HuH-7 (cell line): ENCODE data around the gene GASK1A.
A peak's percentile ranks its signal among the peaks of the same experiment; 100 is the strongest.
"Not testable (repeated sequence)": the region's sequence is repeated elsewhere in the genome, so short reads cannot be mapped to it uniquely, and the experiment has no call there.

Source experiments
- DNase-seq: peaks from one replicate; pipeline ENCODE4 v3.0.0; 2011; ENCODE audit warnings: low spot score

The GASK1A gene

DNA sequence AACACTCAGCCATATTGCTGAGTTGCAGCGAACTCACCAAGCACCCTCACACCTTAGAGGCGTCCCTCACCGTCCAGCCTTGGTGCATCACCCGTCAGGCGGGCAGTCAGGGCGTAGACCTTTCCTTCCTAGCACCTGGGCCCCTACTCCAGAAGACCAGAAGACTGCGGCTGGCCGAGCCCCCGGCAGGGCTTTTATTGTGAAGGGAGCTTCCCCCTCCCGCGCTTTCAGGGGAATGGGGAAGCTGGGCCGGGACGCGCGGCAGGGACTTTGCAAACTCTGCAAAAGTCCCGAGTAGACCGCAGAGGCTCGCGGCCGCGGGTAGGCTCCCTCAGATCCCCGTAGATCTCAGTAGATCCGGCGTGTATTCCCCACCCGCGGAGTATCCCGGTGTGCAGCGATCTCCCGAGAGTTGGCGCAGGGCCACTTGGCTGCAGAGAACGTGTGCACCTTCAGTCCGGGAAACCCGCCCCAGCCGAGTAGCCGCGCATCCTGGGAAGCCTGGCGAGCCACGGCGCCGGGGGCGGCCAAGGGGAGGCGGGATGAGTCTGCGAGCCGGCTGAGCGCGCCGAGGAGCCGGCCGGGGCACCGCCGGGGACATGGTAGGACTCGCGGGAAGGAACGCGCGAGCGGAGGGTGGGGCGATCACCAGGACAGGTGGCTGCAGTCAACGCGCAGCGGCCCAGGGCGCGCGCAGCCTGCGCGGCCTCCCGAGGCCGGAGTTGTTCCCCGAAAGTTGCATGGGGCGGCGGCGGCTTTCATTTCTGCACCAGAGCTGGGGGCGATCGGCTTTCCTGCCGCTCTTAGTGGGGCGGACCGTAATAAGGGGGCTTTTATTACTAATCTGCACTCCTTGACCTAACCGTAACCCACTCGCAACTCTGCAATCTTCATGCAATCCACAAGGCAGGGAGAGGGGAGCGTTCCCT, at the start of gene GASK1A:
Gene GASK1A, plus strand, starts transcription at position 268 of the 929 bp plus-strand sequence. Its CDS starts 332 bp downstream, at position 600.
- DNase-seq = no peak

DNA sequence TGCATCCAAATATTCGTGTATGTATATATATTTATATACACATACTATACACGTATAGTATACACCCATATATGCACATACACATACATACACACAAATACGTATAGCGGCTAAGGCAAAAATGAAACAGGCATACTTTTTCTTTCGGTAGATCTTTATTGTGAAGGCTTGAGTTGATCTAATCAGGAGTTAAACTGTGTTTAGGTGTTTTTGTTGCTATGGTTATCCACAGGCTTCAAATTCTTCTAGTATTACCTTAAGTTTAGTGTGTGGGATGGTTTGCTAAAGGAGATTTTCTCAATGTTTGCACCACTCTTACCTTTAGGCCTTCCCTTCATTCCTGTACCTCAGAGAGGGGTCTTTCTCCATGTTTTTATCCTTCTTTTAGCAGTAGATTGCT, 45.0 kb upstream of the GASK1A start:
- DNase-seq = no peak

GRCh38 chr3:42934910-42935309, 44.2 kb upstream of the GASK1A start:
- no peak for DNase-seq

- DNase-seq = no peak
Measured at GRCh38 chr3:42935472-42935871, 43.6 kb upstream of the GASK1A start.

DNA sequence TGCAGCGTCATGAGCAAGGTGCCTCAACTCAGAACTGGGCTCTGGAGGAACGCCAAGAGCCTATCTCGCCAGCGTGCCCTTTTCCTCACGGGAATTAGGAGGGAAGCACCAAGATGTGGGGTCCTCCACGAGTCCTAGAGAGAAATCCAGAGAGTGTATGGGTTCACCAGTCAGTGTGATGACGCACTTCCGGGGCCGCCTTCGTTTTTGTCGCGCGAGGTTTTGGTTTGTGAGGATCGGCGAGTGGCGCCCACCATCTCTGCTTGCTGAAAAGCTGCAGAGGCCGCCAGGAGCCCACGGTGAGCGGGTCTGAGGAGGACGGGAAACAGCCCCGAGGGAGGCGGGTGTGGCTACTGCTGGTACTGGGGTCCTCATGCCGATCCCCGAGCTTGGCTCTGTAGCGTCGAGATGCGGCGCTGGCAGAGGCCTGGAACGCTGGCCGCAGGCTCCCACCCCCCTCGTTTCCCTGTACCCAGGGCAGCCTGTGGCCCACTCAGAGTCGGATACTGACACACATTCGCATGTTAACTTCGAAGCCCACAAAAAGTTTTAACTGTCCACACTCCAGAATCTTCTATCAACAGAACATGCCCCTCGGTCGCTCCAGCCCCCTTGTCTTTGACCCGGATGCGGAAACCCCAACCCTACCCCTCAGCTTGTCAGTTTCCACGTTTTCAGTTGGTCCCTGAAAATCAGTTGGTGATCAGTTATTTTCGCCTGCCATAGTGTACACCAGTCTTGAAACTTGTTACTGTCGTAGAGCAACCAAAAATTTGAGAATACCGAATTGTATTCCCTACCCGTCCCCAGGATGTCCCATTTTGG, 42.7 kb upstream of the GASK1A start:
- no peak for DNase-seq

DNA sequence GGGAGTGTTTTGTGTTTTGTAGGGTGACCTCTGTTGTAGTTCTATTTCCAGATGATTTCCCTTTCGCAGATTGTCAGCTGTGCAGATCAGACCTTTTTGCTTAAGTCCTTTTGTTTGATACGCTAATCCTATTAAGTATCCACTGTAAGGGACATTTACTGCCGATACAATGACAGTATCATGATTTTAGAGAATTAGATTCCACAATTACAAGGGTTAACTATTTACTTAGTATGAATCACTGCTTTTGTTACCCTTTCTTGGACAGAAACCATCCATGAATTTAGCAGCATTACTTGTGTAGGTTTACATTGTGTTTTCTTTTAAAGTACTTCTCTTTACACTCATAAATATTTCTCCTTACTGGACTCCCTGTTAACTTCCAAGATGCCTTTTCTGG, 41.8 kb upstream of the GASK1A start:
- no peak for DNase-seq

- DNase-seq = no peak
Measured at GRCh38 chr3:42942693-42943092, 36.4 kb upstream of the GASK1A start.

GRCh38 chr3:42946050-42946449, 33.1 kb upstream of the GASK1A start:
- DNase-seq = no peak

- DNase-seq = no peak
Measured at GRCh38 chr3:42957573-42957972, 21.5 kb upstream of the GASK1A start.

GRCh38 chr3:42960282-42960681, 18.8 kb upstream of the GASK1A start:
- no peak for DNase-seq

DNA sequence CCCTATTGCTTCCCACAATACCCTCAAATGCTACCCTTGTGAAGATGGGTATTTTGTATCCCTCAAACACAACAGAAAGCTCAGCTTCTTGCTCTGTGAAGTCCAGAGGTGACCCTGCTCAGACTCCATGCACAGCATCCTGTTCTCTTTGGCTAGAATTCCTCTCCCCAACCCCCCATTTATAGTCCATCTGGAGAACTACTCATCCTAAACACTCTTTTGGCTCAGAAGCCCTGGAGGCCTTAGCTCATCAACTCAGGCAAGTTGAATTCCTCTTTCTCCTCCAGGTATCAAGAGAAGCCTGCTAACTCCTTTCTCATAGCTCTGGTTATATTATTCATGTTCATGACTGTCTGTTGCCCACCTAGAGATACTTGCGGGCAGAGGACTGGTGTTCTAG, 18.3 kb upstream of the GASK1A start:
- no peak for DNase-seq

DNA sequence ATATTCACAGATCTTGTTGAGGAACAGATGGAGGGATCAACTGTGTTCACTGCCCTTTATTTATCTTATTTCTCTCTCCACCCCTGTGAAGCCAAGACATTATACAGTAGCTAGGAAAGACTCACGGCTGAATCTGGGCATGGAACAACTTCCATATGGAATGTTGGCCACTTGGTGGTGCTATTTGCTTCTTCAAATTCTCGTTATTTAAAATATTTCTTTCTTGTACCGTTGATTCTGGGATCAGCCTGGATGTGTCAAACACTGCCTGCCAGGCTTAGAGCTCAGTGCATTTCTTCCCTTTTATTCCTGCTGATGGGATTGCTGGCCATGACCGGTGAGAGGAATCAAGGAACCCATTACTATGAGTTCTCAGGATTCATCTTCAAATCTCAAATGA, 17.5 kb upstream of the GASK1A start:
- DNase-seq = peak; percentile 47

DNA sequence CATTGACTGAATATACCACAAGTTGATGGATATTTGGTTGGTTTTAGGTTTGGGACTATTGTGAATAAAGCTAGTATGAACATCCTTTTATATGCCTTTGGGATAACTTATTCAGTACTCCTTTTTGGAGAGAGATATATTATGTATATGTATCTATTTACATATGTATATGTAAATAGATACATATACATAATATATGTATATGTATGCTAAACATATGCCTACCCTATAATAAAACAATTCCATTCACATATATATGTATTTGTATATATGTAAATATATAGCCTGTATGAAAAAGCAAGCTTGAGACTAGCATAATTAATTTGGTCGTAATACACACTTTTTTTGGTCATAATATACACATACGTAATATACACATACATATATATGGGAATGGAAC, 15.8 kb upstream of the GASK1A start:
- no peak for DNase-seq

- DNase-seq = no peak
Measured at GRCh38 chr3:42964266-42964665, 14.8 kb upstream of the GASK1A start.

GRCh38 chr3:42970557-42970956, 8.6 kb upstream of the GASK1A start:
- no peak for DNase-seq

DNA sequence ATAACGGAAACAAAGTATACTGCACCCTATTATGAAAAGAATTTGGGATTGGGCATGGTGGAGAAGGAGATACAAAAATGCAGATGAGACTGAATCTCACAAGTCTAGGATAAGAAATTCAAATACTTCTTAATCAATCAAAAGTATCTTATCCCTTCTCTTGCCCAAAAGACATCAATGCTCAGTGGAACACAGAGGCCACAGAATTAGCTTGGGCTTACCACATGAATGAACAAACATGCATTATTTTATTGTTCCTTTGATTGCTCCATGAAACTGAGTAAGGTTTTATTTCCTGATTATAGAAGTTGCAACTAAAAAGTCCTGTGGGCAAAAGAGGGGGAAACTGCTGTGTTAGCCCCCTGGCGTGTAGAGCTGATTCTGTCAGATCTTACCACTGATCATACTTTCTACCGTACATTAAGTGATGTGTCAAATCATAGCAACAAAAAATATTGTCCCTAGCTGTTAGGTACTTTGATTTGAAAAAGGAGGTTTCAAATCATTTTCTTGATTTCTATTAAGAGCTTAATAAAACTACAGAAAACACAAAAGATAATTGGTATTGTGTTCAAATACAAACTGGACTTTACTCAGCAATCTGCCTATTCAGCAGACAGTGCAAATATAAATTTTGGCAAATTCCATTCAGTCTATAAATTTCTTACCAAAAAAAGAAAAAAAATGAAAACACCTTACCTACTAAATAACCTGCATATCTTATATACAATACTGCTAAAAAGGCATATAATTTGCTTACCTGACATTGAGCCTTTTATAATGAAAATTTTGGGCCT, 7.9 kb upstream of the GASK1A start:
- no peak for DNase-seq

DNA sequence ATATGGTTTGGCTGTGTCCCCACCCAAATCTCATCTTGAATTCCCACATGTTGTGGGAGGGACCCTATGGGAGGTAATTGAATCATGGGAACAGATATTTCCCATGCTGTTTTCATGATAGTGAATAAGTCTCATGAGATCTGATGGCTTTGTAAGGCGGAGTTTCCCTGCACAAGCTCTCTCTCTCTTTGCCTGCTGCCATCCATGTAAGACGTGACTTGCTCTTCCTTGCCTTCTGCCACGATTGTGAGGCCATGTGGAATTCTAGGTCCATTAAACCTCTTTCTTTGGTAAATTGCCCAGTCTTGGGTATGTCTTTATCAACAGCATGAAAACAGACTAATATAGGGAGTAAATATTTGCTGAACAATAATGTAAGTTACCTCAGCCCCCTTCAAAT, 4.2 kb upstream of the GASK1A start:
- not testable (repeated sequence) for DNase-seq

DNA sequence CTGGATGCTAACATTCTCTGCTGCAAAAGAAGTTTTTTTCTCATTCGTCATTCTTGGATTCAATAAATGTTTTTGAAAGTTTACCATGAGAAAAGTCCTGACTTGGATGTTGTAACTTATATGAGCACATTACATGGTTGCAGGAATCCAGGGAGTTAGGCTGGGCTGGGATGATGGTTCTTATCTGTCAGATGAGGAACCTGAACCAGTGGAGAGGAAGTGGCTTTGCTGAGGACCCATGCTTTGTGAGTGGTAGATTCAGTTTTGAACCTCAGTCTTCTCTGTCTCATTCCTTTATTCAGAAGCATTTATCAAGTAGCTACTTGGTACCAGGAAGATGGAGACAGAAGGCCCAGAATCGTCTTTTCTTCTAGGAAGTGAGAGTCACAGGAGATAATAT, 3.7 kb upstream of the GASK1A start:
- DNase-seq = no peak

DNA sequence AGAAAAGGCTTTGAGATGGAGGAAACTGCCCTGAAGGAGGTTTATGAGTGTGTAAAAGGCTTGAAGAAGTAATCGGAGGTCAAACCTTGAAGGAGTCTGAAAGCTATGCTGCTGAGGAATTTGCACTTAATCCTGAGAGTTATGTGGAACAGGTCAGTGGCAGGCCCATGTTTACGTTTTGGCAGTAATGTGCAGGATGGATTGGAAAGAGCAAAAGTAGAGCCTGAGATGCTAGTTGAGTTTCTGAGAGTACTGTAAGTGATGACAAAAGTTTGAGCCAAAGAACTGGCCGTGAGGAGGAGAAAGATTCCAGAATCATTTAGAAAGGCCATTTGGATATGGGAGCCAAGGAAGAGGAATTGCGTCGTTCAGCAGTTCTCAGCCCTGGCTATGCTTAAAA, 3.2 kb upstream of the GASK1A start:
- DNase-seq = no peak

DNA sequence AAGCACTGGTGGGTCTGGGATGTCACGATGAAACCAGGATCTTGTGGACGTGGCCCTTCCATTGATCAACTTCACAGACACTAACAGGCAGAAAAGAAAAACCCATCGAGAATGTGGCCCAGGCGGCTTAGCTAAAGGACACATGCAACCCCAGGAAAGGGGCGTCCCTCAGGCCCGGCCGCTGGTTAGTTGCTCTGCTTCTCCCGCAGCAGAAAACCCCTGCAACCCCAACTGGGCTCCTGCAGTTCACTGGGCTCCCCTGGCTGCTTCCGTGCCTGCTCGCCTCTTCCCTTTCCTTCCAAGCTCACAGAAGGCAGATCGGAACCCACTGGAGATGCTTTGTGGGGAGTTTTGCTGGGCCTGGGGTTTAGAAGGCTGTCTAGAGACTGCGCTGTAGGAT, 1.1 kb downstream of the GASK1A start:
- DNase-seq = no peak

DNA sequence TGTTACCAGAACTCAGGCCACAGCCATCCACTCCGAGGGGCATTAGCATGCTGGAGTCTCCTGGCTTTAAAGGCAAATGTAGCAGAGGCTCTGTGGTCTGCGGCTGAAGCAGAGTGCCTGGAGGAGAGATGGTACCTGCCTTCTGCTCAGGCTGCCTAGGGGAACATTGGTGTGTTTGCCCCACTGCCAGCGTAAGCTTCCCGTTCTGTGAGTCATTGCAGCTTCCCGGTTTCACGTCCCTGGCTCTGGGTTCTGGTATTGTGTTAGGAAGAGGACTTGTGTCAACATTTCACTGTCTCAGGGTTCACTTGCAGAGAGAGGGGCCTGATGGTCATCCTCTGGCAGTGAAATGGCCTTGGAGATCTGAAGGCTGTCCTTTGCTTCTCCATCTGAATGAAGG, 1.8 kb downstream of the GASK1A start:
- no peak for DNase-seq
